Gastroesophageal sphincter (tissue), 3 donors: ENCODE data around the gene SGIP1.

Source experiments
- CTCF ChIP-seq, 4 experiments: fragments of 200-600 bp in 2 of 4; fragments of 450-650 bp in 2 of 4; sonication (generic) in 1 of 4; IDR thresholded peaks; one replicate each; pipeline ENCODE4 v1.5.1; 2017 to 2019; ENCODE audit warnings: antibody characterized with exemption in 4 of 4, mild to moderate bottlenecking in 2 of 4, moderate library complexity in 2 of 4
- POLR2A ChIP-seq, 2 donors: fragments of 450-650 bp; IDR thresholded peaks; one replicate each; pipeline ENCODE4 v1.6.1; 2017; ENCODE audit warnings: antibody characterized with exemption in 2 of 2, mild to moderate bottlenecking in 2 of 2, moderate library complexity in 1 of 2
- POLR2AphosphoS5 ChIP-seq: sonication (generic); formaldehyde crosslinking; IDR thresholded peaks from one replicate; pipeline ENCODE4 v1.6.1; 2017; ENCODE audit warnings: antibody characterized with exemption

- TF ChIP-seq CTCF (IDR thresholded peaks at IDR 0.05): no peak
- no peak for TF ChIP-seq POLR2AphosphoS5
- TF ChIP-seq POLR2A (IDR thresholded peaks at IDR 0.05): no peak
These were observed 1.7 kb upstream of the SGIP1 start for GRCh38 chr1:66532214-66532613.
